ENCODE data around the gene FOXN1. TPM values are rescaled to one million over a fixed set of nuclear protein-coding genes. Genes with fewer than 3 reads are reported as not detected.

The FOXN1 gene
- total and polyA plus RNA-seq, 2 of the 4 experiments (the other 2 are of a cell fraction), result not detected

- dilution Hi-C loops (cut with HindIII; ENCODE audit: low sequenced_read_pairs, unreplicated experiment), result no loop called here
- H3K27me3 ChIP-seq (ENCODE audit: control insufficient read depth, insufficient read depth, low read length), result no peaks in the 10 kb centered on the region
- H4K5ac ChIP-seq (ENCODE audit: low read depth, low read length), result no peak overlapping the region
- peaks cover 13% of the 10 kb centered on the region for H4K20me1 ChIP-seq (ENCODE audit: insufficient read depth, low read length)
- H3K14ac ChIP-seq (replicated peaks; ENCODE audit: low read depth, low read length), result no peak overlapping the region
- peaks cover 6% of the 10 kb centered on the region for H3K4me1 ChIP-seq (ENCODE audit: control insufficient read depth, insufficient read depth, low read length)
- H3K27ac ChIP-seq (ENCODE audit: insufficient read depth, low read length), result no peak overlapping the region
- peaks cover 7% of the 10 kb centered on the region; the same call in 1 of the 2 replicates for H3K9me1 ChIP-seq (ENCODE audit: insufficient read depth, low read length)
- peak overlapping the region; percentile 5 for H2AK9ac ChIP-seq (replicated peaks; ENCODE audit: low read depth, low read length, poor library complexity)
- H3K4me3 ChIP-seq (ENCODE audit: insufficient read depth, low read depth, low read length), result no peak overlapping the region
- no peak overlapping the region for H2BK20ac ChIP-seq (ENCODE audit: low read depth, low read length)
- intact Hi-C loops (cut with micrococcal nuclease), result loop anchor here (10.0 kb wide), 1 partner anchor 143 kb away; the partner anchor contains the start of gene SLC46A1
- DNase-seq (peak; percentile 50), ATAC-seq (ENCODE audit: low read depth) (peak; percentile 65)
- no peaks in the 10 kb centered on the region for H3K9me3 ChIP-seq (ENCODE audit: control insufficient read depth, insufficient read depth, low read length)
- in situ Hi-C loops (cut with MboI; ENCODE audit: low sequenced_read_pairs), result no loop called here
- H3K23ac ChIP-seq (ENCODE audit: low read depth, low read length), result no peak overlapping the region
- ChIA-PET CTCF (interaction anchor here (0.7 to 1.2 kb wide), 3 partner anchors 41 to 62 kb away, joined by 3 read pairs; no protein-coding TSS in a partner anchor), POLR2A (ENCODE audit: unreplicated experiment) (no interaction called here)
- no peak overlapping the region for H2BK120ac ChIP-seq (ENCODE audit: low read depth, low read length)
- H2AK5ac ChIP-seq (ENCODE audit: low read depth, low read length), result no peak overlapping the region
- peak; percentile 80 for TF ChIP-seq CTCF (conservative IDR thresholded peaks at IDR 0.05; ENCODE audit: low read depth, low read length)
- no peak for TF ChIP-seq MAFK (IDR thresholded peaks at IDR 0.05; ENCODE audit: low read depth, low read length)
- TF ChIP-seq ELK1 (IDR thresholded peaks at IDR 0.05; ENCODE audit: borderline replicate concordance, low read depth, low read length), result no peak
- no peak for TF ChIP-seq MXI1 (IDR thresholded peaks at IDR 0.05; ENCODE audit: borderline replicate concordance, low read depth, low read length)
- TF ChIP-seq NFE2L2 (IDR thresholded peaks at IDR 0.05; ENCODE audit: low read depth, low read length), result no peak
- TF ChIP-seq USF2 (IDR thresholded peaks at IDR 0.05; ENCODE audit: low read depth, low read length), result no peak
- TF ChIP-seq MAZ (IDR thresholded peaks at IDR 0.05; ENCODE audit: borderline replicate concordance, low read depth, low read length), result no peak
- TF ChIP-seq SMC3 (IDR thresholded peaks at IDR 0.05; ENCODE audit: low read depth, low read length), result peak; percentile 53
- no peak for TF ChIP-seq CEBPB (IDR thresholded peaks at IDR 0.05; ENCODE audit: low read depth, low read length)
- no peak for TF ChIP-seq BHLHE40 (IDR thresholded peaks at IDR 0.05; ENCODE audit: low read depth, low read length)
- no peak for TF ChIP-seq RFX5 (IDR thresholded peaks at IDR 0.05; ENCODE audit: low read depth, low read length)
- peak; percentile 52 for TF ChIP-seq RAD21 (IDR thresholded peaks at IDR 0.05; ENCODE audit: low read length)
- TF ChIP-seq POLR2A (IDR thresholded peaks at IDR 0.05; ENCODE audit: low read depth, low read length), result no peak
- H2BK15ac ChIP-seq (ENCODE audit: low read depth, low read length), result no peak overlapping the region
- H2AFZ ChIP-seq (replicated peaks; ENCODE audit: low read length, poor library complexity), result peak overlapping the region; percentile 51
- peaks cover 14 to 27% of the 10 kb centered on the region in 2 experiments for H3K79me1 ChIP-seq (ENCODE audit: low read depth in 1 of 2, low read length in 2 of 2)
- H3K4ac ChIP-seq (ENCODE audit: low read depth, low read length), result no peak overlapping the region
- no peak overlapping the region for H3K56ac ChIP-seq (ENCODE audit: extremely low read depth, insufficient read depth, low read length)
- H4K8ac ChIP-seq (ENCODE audit: low read depth in 2 of 2, low read length in 2 of 2), result no peak overlapping the region
- H3K4me2 ChIP-seq (ENCODE audit: low read depth, low read length), result no peak overlapping the region
- no peak overlapping the region for H3K18ac ChIP-seq (ENCODE audit: low read depth, low read length)
- no peak overlapping the region for H2BK5ac ChIP-seq (ENCODE audit: low read depth, low read length, poor library complexity, severe bottlenecking)
- 91% methylated on average over 13 of the region's 26 CpGs; no CpG with 5 or more reads in 1 of the 2 experiments for WGBS, 2 experiments (ENCODE audit: extremely low coverage in 2 of 2, insufficient read length in 1 of 2)
- H3K36me3 ChIP-seq (ENCODE audit: control insufficient read depth, insufficient read depth, low read length), result peaks cover 8% of the 10 kb centered on the region; the same call in 1 of the 2 replicates
- no peak overlapping the region for H4K91ac ChIP-seq (ENCODE audit: insufficient read depth, low read depth, low read length)
- H3K9ac ChIP-seq (ENCODE audit: low read depth, low read length), result no peak overlapping the region
- no TSS peak for BruUV-seq (replicated peaks)
Measured at GRCh38 chr17:28547623-28548416, 41.7 kb downstream of the FOXN1 start.
